Dermis lymphatic vessel endothelial cell (primary cell): ENCODE measurements around the gene LYG2. TPM values are rescaled to one million over a fixed set of nuclear protein-coding genes. Genes with fewer than 3 reads are reported as not detected.

ENCODE experiments used
- total RNA-seq: library from RNA; depleted of rRNA; stranded (reverse); fragments of >200 nt; gene quantifications from 2 replicates; pipeline ENCODE4 v1.2.1, GENCODE V29; 2014

LYG2 gene
- total RNA-seq, result not detected in 2 replicates

GRCh38 chr2:99255491-99256318, at the start of gene LYG2:
Gene LYG2 (minus strand): TSS chr2:99255666. CDS start chr2:99254260, 1,406 bp downstream.

GRCh38 chr2:99301097-99301496, 45.6 kb upstream of the LYG2 start, which contains the start of gene LYG1:
Gene LYG1 (minus strand): TSS chr2:99301197. CDS start chr2:99295670, 5,527 bp downstream.

Other genes with a start within 250 kb of the LYG2 start
- 0.11 and 0.26 TPM in 2 replicates for gene C2orf15, start 114.0 kb downstream of the LYG2 start, total RNA-seq
- 0.54 and 1.5 TPM in 2 replicates for gene TSGA10, start 100.7 kb downstream of the LYG2 start, total RNA-seq
- gene LIPT1, start 100.7 kb downstream of the LYG2 start, total RNA-seq, result 4.2 and 7.5 TPM in 2 replicates
- 15.7 and 19.9 TPM in 2 replicates for gene MITD1, start 74.6 kb downstream of the LYG2 start, total RNA-seq
- gene MRPL30, start 74.5 kb downstream of the LYG2 start, total RNA-seq, result 26.7 and 39.0 TPM in 2 replicates
- 0.22 and 0.34 TPM in 2 replicates for gene LYG1, start 45.5 kb upstream of the LYG2 start, total RNA-seq
- 69.5 and 79.0 TPM in 2 replicates for gene TXNDC9, start 80.7 kb upstream of the LYG2 start, total RNA-seq
- gene EIF5B, start 81.7 kb upstream of the LYG2 start, total RNA-seq, result 15.6 and 23.8 TPM in 2 replicates
- gene REV1, start 234.4 kb upstream of the LYG2 start, total RNA-seq, result 33.4 and 38.9 TPM in 2 replicates